Skin epidermis (tissue), 12 donors: ENCODE results near the gene SOX8.

ENCODE experiments used
- H3K27ac ChIP-seq, 21 experiments: fragments of 200-600 bp; sonication (generic) in 11 of 21; one replicate each; pipeline ENCODE4 v1.5.0; 2020; ENCODE audit warnings: mild to moderate bottlenecking in 3 of 21, inconsistent platforms in 2 of 21, moderate library complexity in 2 of 21
- H3K4me3 ChIP-seq, 7 experiments: fragments of 200-600 bp; sonication (generic) in 2 of 7; one replicate each; pipeline ENCODE4 v1.5.0; 2020; ENCODE audit warnings: inconsistent platforms in 2 of 7, mild to moderate bottlenecking in 2 of 7, moderate library complexity in 1 of 7

Gene SOX8

GRCh38 chr16:1000608-1001007, 19.0 kb downstream of the SOX8 start:
- no peak overlapping the region for H3K4me3 ChIP-seq
- H3K27ac ChIP-seq = no peak overlapping the region

GRCh38 chr16:1001096-1001495, 19.5 kb downstream of the SOX8 start:
- Histone ChIP-seq H3K4me3 (no peak overlapping the region), H3K27ac (no peak overlapping the region)

GRCh38 chr16:1002399-1003166, 21.0 kb downstream of the SOX8 start:
- H3K27ac ChIP-seq = peak overlapping the region in 1 of 21 experiments; percentile 10
- H3K4me3 ChIP-seq = no peak overlapping the region

DNA sequence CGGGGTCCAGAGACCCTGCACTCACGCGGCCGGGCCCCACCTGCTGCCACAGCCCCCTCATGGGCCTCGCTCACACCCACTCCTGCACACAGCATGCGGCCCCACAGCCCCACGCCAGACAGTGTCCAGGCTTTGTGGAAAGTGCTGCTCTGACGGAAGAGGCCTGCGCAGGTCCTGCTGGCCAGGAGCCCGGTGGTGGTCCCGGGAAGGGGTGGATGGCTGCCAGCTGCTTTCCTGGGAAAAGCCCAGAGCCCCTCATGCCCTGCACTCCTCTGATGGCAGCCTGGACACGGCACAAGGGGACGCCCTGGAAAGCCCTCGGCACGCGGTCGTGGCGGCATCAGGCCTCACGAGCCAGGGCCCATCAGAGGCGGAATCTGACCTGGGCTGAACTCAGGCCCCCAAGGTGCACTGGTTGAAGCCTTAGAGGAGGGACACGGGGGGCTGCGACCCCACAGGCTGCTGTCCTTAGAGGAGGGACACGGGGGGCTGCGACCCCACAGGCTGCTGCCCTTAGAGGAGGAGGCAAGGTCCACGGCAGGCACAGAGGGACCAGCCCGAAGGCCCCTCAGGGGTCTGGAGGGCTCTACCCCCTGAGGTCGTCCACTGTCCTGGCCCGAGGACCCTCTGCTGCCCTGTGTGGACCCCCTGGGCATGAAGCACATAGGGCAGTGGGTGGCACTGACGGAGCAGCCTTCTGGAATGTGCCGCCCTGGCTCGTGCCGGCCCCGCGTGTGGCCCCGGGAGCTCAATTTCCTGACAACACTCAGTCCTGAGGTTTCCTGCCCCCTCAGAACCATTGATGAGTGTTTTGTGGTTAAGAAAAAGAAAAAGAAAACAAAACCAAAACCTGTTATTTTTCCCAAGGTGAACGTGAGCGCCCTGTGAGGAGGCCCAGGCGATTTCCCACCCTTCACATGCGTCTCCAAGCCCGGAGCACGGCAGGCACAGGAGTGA, 22.1 kb downstream of the SOX8 start:
- H3K27ac ChIP-seq = peak overlapping the region in 3 of 21 experiments; percentile 6 to 58 (median 10)
- H3K4me3 ChIP-seq = no peak overlapping the region

DNA sequence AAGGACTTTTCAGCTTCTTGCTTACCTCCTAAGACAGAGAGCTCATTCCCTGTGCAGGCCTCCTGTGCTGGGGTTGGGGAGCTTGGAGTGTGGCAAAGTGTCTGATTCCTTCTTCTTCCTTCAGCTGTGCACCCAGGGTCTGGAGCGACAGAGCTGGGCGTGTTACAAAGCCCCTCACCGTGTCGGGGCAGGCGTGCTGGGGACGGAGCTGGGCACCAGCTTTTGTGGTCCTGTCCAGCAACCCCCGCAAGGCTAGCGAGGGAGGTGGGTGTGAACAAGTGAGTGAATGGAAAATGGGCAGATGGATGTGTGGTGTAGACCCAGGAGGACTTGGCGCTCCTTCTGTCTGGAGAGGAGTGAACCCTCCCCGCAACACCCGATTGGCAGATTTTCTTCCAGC, 23.7 kb downstream of the SOX8 start:
- Histone ChIP-seq H3K27ac (no peak overlapping the region), H3K4me3 (no peak overlapping the region)

DNA sequence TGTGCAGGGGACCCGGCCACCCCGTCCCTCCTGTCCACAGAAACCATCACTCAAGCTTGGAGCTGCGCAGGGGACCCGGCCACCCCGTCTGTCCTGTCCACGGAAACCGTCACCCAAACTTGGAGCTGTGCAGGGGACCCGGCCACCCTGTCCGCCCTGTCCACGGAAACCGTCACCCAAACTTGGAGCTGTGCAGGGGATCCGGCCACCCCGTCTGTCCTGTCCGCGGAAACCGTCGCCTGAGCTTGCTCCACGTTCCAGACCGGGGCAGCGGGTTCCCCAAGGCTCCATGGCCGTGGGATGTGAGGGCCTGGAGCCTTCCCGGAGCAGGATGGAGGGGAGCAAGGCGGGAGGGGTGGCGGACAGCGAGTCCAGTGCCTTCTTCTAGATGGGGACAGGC, 25.2 kb downstream of the SOX8 start:
- Histone ChIP-seq H3K27ac (no peak overlapping the region), H3K4me3 (no peak overlapping the region)

GRCh38 chr16:1007284-1007850, 25.8 kb downstream of the SOX8 start:
- no peak overlapping the region for H3K4me3 ChIP-seq
- H3K27ac ChIP-seq = no peak overlapping the region

DNA sequence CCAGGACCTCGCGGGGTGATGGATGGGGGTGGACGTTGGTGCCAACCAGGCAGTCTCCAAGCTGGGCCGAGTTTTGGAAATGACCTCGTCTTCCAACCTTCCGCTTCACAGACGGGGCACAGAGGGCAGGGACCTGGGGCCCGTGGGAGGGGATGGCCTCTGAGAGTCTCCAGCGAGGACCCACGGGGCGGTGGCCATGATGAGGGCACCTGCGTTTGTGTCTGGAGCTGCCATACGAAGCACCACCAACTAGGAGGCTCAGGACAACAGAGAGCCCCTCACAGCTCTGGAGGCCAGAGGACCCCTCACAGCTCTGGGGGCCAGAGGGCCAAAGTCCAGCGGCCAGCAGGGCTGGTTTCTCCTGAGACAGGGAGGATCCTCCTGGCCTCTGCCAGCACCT, 26.5 kb downstream of the SOX8 start:
- no peak overlapping the region for H3K27ac ChIP-seq

DNA sequence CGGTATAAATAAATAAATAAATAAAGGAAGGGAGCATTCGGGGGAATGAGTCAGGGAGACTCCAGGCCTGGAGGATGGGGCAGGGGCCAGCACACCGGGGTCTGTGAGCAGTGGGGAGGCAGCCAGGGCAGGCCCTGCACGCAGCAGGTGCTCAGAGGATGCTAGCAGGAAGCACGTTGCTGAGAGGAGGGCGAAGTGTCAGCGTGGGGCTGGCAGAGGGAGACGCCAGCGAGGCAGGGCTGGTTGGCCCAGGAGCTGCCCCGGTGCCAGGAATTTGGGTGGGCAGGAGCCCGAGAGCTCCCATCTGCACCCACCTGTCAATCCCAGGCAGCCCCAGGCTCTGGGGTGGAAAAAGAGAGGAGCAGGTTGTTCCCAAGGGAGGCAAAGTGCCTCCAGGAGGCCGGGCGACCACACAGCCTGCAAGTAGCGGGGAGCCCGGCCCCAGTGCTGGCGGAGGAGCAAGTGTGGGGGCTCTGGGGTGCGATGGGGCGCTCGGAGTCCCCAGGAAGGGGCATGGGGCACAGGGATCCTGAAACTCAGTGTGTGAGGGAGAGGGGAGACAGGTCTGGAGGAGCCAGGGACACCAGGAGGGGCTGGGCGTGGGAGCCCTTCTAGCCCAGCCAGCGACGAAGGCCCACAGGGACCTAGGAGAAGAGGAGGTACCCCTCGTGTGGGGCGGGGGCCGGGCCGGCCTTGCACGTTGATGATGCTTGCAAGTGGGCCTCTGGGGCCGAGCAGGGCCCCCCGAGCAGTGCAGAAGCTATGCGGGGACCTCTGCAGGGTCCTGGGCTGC, 28.0 kb downstream of the SOX8 start:
- no peak overlapping the region for H3K4me3 ChIP-seq

More for the DNA sequence above, 26.5 kb downstream of the SOX8 start:
- no peak overlapping the region for H3K4me3 ChIP-seq

GRCh38 chr16:1010251-1010650, 28.7 kb downstream of the SOX8 start:
- Histone ChIP-seq H3K27ac (no peak overlapping the region), H3K4me3 (no peak overlapping the region)

More for the DNA sequence above, 28.0 kb downstream of the SOX8 start:
- H3K27ac ChIP-seq = no peak overlapping the region

GRCh38 chr16:1010815-1011214, 29.2 kb downstream of the SOX8 start:
- Histone ChIP-seq H3K27ac (no peak overlapping the region), H3K4me3 (no peak overlapping the region)

GRCh38 chr16:1011316-1012082, 29.9 kb downstream of the SOX8 start:
- Histone ChIP-seq H3K27ac (no peak overlapping the region), H3K4me3 (no peak overlapping the region)

GRCh38 chr16:1012135-1012534, 30.6 kb downstream of the SOX8 start:
- Histone ChIP-seq H3K27ac (no peak overlapping the region), H3K4me3 (no peak overlapping the region)

- H3K27ac ChIP-seq = no peak overlapping the region
Measured at GRCh38 chr16:1012722-1013592, 31.4 kb downstream of the SOX8 start.

GRCh38 chr16:1013593-1013900, 32.0 kb downstream of the SOX8 start:
- Histone ChIP-seq H3K4me3 (no peak overlapping the region), H3K27ac (no peak overlapping the region)

More at GRCh38 chr16:1012722-1013592, 31.4 kb downstream of the SOX8 start:
- H3K4me3 ChIP-seq = no peak overlapping the region

GRCh38 chr16:1014221-1014620, 32.7 kb downstream of the SOX8 start:
- Histone ChIP-seq H3K4me3 (no peak overlapping the region), H3K27ac (no peak overlapping the region)

- no peak overlapping the region for H3K27ac ChIP-seq
- H3K4me3 ChIP-seq = no peak overlapping the region
Measured at GRCh38 chr16:1014771-1015495, 33.4 kb downstream of the SOX8 start.
